Subcutaneous abdominal adipose tissue (tissue), 5 donors: Measurements from ENCODE around the gene ARFGEF3.
"Not testable (repeated sequence)": the region's sequence is repeated elsewhere in the genome, so short reads cannot be mapped to it uniquely, and the experiment has no call there.

Experiments
- H3K27ac ChIP-seq: one replicate; pipeline ENCODE4 v1.7.0; 2013; ENCODE audit warnings: low read depth, mild to moderate bottlenecking, inconsistent platforms, low read length, moderate library complexity
- H3K27me3 ChIP-seq, 5 donors: one replicate each; pipeline ENCODE4 v1.7.0; 2013; ENCODE audit warnings: low read length in 5 of 5, inconsistent platforms in 1 of 5; ENCODE audit not compliant: control insufficient read depth in 5 of 5, insufficient read depth in 4 of 5
- H3K36me3 ChIP-seq, 5 donors: one replicate each; pipeline ENCODE4 v1.7.0; 2013; ENCODE audit warnings: low read length in 5 of 5; ENCODE audit not compliant: control insufficient read depth in 5 of 5, insufficient read depth in 5 of 5
- H3K4me1 ChIP-seq, 5 donors: one replicate each; pipeline ENCODE4 v1.7.0; 2013; ENCODE audit warnings: low read length in 5 of 5, mild to moderate bottlenecking in 3 of 5, moderate library complexity in 1 of 5; ENCODE audit not compliant: control insufficient read depth in 5 of 5, insufficient read depth in 5 of 5
- H3K4me3 ChIP-seq, 5 donors: one replicate each; pipeline ENCODE4 v1.7.0; 2013; ENCODE audit warnings: low read length in 5 of 5, low read depth in 1 of 5
- H3K9ac ChIP-seq, 5 donors: one replicate each; pipeline ENCODE4 v1.7.0; 2013; ENCODE audit warnings: low read length in 5 of 5, mild to moderate bottlenecking in 4 of 5, moderate library complexity in 3 of 5
- H3K9me3 ChIP-seq, 5 donors: one replicate each; pipeline ENCODE4 v1.7.0; 2013; ENCODE audit warnings: low read length in 5 of 5; ENCODE audit not compliant: control insufficient read depth in 5 of 5
- donor health status: healthy.
- donor health status: healthy.
- donor health status: healthy.
- donor health status: healthy.
- donor health status: healthy.

Gene ARFGEF3

DNA sequence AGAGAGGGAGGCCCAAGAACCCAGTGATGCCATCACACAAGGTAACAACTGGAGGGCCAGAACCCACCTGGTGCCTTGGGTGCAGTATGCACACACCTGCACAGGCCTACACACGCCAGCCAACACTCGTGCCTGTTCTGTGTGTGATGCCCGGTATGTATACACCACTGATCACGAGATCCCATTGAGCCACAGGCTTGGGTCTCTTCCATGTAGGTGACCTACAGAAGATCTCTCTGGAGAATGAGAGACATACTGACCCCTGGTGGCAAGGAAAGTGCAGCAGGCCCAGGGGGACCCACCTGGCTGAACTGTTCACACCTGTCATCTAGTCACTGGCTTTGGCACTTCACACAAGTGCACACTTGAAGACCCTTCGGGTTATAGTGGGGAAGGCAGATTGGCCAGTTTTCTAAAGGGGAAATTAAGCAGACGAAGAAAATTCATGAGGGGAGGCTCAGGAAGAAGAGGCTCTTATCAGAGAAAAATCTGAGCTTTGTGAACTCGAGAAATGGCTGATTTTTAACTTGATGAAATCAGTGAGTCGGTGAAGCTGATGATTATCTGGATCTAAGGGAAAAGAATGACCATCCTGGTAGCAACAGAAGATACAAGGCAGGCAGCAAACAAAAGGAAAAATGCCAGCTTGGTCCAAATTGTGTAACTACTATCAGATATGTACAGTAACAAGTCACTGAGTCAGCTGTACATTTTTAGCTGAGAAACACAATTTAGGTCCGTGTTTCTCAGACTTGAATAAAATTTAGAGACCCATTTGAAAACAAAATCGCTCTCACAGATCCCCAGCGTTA, 125.6 kb downstream of the ARFGEF3 start:
- Histone ChIP-seq H3K9me3 (no peaks in the 10 kb centered on the region), H3K4me3 (no peak overlapping the region), H3K27ac (no peak overlapping the region), H3K9ac (no peak overlapping the region), H3K4me1 (no peaks in the 10 kb centered on the region), H3K36me3 (peaks cover 0 to 6% (median 0%) of the 10 kb centered on the region in 5 donors), H3K27me3 (no peaks in the 10 kb centered on the region)

DNA sequence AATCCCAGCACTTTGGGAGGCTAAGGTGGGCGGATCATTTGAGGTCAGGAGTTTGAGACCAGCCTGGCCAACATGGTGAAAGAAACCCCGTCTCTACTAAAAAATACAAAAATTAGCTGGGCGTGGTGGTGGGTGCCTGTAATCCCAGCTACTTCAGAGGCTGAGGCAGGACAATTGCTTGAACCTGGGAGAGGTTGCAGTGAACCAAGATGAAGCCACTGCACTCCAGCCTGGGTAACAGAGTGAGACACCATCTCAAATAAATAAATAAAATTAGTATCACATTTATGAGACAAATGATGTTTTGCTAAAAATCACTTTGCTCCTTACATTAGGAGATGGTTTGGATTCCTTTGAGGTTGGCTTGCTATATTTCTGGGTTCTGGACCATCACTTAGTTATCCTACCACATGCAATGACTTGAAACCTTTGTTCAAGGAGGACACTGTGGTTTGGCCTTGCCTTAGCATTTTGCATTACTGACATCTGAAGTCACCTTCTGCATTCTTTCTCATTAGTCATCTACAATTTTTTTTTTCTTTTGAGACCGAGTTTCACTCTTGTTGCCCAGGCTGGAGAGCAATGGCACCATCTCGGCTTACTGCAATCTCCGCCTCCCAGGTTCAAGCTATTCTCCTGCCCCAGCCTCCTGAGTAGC, 126.8 kb downstream of the ARFGEF3 start:
- H3K4me3 ChIP-seq, H3K9ac ChIP-seq, H3K9me3 ChIP-seq, H3K27ac ChIP-seq, H3K27me3 ChIP-seq, H3K4me1 ChIP-seq, H3K36me3 ChIP-seq: not testable (repeated sequence)

DNA sequence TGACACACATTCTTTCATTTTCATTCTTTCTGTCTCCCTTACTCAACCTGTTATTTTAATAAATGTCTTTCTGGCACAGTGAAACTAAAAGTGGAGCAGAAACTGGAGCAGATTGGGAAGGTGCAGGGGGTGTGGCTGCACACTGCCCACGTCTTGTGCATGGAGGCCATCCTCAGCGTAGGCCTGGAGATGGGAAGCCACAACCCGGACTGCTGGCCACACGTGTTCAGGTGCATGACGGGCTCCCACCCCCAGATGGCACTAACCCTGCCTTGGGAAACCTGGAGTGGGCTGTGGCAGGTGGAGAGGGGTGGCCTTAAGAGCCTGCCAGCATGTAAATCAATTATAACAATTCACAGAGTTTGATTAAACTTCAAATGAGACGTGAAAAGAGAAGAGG, 128.0 kb downstream of the ARFGEF3 start:
- Histone ChIP-seq H3K36me3 (peaks cover 0 to 6% (median 0%) of the 10 kb centered on the region in 5 donors), H3K27ac (no peak overlapping the region), H3K9ac (no peak overlapping the region), H3K4me1 (no peaks in the 10 kb centered on the region), H3K9me3 (no peaks in the 10 kb centered on the region), H3K27me3 (no peaks in the 10 kb centered on the region), H3K4me3 (no peak overlapping the region)

DNA sequence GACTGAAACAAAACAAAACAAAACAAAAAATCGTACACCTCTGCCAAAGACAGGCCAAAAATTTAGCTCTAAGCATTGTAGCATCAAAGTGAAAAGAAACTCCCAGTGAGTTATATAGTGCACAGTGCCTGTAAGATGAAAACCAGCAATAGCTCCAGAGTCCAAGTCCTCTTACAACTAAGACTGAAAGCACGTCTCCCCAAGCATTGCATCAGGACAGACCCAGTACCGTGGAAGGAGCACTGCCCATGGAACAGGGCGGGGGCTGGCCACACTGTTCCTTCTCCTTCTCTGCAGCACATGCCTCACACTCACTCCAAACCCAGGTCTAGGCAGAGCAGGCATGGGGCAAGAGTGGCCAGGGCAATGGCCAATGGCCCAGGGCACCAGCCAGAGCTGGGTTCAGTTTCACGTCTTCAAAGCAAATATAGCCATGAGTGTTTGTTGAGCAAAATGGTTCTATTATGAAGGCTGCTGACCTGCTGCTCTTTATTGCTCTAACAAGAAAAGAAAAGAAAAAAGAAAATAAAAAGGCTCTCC, 128.8 kb downstream of the ARFGEF3 start:
- H3K27me3 ChIP-seq: no peaks in the 10 kb centered on the region
- no peaks in the 10 kb centered on the region for H3K4me1 ChIP-seq
- no peaks in the 10 kb centered on the region for H3K9me3 ChIP-seq
- peaks cover 0 to 6% (median 0%) of the 10 kb centered on the region in 5 donors for H3K36me3 ChIP-seq
- H3K9ac ChIP-seq: no peak overlapping the region
- no peak overlapping the region for H3K4me3 ChIP-seq
- H3K27ac ChIP-seq: no peak overlapping the region

DNA sequence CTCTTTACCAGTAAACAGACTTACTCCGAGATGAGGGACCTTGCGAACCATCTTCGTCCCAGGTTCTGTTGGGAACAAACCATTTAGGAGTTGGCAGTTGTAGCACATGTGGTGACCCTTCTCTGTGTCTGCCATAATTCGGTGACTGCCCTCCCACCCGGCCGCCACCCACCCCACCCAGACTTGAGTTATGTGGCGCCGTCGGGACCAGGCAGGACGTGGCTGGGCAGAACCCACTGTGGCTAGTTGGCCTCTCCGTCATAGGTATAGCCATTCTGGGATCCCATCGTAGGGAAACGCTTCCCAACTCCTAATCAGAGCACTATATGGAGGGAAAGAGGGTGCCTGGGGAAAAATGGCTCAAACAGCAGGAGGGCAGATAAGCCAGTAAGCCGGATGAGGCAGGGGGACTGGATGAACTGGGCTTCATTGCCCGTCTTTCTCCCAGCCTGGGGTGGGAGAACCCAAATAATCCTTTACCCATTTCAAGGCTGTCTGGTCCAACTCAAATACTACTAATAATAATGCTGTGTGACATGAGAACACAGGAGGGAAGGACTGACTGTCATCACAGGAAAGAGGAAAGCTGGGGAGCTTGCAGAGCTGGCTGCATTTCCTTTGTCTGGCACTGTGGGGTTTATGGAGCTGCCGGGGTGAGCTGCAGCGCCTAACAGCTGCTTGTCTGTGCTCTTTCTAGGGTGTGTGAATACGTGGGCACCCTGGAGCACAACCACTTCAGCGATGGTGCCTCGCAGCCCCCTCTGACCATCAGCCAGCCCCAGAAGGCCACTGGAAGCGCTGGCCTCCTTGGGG, 129.5 kb downstream of the ARFGEF3 start:
- no peaks in the 10 kb centered on the region for H3K4me1 ChIP-seq
- no peaks in the 10 kb centered on the region for H3K27me3 ChIP-seq
- no peak overlapping the region for H3K4me3 ChIP-seq
- peaks cover 0 to 6% (median 0%) of the 10 kb centered on the region in 5 donors for H3K36me3 ChIP-seq
- H3K27ac ChIP-seq: no peak overlapping the region
- H3K9me3 ChIP-seq: no peaks in the 10 kb centered on the region
- no peak overlapping the region for H3K9ac ChIP-seq

DNA sequence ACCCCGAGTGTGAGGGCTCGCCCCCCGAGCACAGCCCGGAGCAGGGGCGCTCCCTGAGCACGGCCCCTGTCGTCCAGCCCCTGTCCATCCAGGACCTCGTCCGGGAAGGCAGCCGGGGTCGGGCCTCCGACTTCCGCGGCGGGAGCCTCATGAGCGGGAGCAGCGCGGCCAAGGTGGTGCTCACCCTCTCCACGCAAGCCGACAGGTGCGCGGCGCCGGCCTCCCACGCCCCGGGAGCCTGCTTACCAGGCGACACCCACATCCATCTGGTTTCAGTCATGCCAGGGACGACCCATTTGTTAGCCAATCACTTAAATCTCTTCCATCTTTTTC, 130.1 kb downstream of the ARFGEF3 start:
- Histone ChIP-seq H3K9ac (no peak overlapping the region), H3K9me3 (no peaks in the 10 kb centered on the region), H3K27ac (no peak overlapping the region), H3K4me1 (no peaks in the 10 kb centered on the region), H3K4me3 (no peak overlapping the region), H3K36me3 (peaks cover 0 to 7% (median 0%) of the 10 kb centered on the region in 5 donors), H3K27me3 (no peaks in the 10 kb centered on the region)

DNA sequence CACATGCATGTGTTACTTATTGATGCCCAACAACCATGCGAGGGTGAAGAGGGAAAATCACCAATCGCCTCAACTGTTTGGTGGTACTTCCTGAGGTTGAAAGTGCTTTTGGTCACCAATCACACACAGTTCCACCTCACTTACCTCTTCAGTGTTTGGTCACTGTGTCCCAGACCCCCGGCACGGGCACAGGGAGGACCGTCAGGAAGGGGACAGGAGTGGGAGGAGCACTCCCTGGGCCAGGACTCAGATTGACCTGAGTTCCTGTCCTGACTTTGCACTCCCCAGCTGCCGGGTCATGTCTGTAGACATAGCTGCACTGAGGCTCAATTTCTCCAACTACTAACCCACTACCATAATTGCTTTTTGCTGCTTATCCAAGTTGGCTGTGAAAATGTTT, 130.7 kb downstream of the ARFGEF3 start:
- no peaks in the 10 kb centered on the region for H3K9me3 ChIP-seq
- H3K36me3 ChIP-seq: peaks cover 0 to 8% (median 0%) of the 10 kb centered on the region in 5 donors
- no peaks in the 10 kb centered on the region for H3K27me3 ChIP-seq
- H3K27ac ChIP-seq: no peak overlapping the region
- no peak overlapping the region for H3K9ac ChIP-seq
- no peak overlapping the region for H3K4me3 ChIP-seq
- no peaks in the 10 kb centered on the region for H3K4me1 ChIP-seq

DNA sequence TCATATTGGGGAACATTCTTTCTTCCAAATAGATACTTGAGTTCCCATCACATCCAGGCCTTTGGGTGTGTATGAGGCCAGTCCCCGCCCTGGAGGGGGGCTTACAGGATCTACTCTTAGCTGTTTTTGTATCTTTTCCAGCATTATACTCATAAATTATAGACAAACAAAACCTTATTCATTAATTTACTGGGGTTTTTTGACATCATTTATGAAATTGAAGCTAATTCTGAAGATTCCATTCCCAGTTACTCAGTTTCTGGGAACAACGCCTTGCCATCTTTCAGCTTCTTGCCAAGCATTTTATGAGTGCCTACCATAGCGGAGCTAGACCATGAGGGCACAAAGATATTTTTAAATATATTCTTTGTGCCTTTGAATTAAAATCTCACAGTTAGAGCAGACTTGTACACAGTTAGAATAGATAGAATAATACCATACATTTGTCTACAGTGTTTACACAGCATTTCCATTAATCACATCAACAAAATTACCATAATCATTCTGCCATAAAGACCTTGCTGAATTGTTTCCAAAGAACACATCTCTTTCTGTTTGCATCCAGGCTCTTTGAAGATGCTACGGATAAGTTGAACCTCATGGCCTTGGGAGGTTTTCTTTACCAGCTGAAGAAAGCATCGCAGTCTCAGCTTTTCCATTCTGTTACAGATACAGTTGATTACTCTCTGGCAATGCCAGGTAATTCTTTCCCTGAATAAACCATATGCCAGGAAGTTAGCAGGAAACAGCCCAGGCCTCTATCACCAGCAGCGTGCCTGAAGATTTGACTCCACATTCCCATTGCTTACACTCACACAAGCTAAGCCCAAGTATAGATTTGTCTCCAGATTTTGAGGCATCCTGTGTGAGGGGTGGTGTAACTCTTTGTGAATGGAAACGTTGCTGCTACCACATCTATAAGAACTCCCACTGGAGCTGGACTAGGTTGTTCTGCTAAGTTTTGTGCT, 132.0 kb downstream of the ARFGEF3 start:
- no peaks in the 10 kb centered on the region for H3K9me3 ChIP-seq
- H3K9ac ChIP-seq: no peak overlapping the region
- no peaks in the 10 kb centered on the region for H3K27me3 ChIP-seq
- H3K4me3 ChIP-seq: no peak overlapping the region
- no peaks in the 10 kb centered on the region for H3K4me1 ChIP-seq
- H3K36me3 ChIP-seq: peaks cover 0 to 11% (median 0%) of the 10 kb centered on the region in 5 donors
- no peak overlapping the region for H3K27ac ChIP-seq

DNA sequence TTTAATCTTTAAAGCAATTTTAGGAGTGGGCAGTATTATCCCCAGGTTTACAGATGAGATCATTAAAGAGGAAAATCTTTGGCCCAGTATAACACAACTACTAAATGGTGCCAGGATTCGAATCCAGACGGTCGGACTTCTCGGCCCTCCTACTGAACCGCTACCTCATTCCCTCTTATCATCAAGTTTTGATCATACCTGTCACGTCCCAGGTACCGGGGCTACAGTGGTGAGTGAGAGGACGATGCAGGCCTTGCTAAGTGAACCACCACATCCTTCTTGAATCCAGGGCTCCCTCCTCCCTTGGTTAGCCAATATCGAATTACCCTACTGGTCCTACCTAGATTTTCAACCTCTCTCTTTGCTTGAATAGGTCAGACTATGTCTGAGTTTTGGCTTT, 134.6 kb downstream of the ARFGEF3 start:
- no peaks in the 10 kb centered on the region for H3K9me3 ChIP-seq
- peaks cover 0 to 9% (median 0%) of the 10 kb centered on the region in 5 donors for H3K36me3 ChIP-seq
- no peaks in the 10 kb centered on the region for H3K4me1 ChIP-seq
- no peak overlapping the region for H3K4me3 ChIP-seq
- H3K9ac ChIP-seq: no peak overlapping the region
- H3K27me3 ChIP-seq: peaks cover 0 to 4% (median 0%) of the 10 kb centered on the region in 5 donors
- H3K27ac ChIP-seq: no peak overlapping the region
